ENCODE measurements around the gene PPTC7.

The PPTC7 gene

DNA sequence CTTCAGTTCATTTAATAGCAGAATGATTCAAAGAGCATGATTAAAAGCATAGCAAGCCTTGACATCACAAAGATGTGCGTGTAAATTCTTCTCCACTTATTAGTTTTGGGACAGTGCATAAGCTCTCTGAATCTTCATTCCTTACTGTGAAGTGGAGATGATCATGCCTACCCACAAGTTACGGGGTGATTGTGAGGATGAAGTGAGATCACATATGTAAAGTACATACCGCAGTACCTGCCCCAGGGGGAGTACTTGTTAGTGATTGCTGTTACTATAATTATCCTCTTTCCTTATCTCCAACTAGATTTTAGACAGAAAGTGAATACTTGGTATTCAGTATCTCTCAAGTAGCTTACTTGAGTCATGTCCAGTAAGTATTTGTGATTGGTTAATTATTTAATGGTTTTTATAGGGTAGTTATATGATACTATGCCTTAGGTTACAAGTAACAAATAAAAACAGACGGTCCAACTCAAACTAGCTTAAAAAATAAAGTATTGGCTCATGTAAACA is 75.0 kb downstream of the PPTC7 start:
- no peak for ATAC-seq
- TF ChIP-seq GLIS3 (CRISPR knock-in tag; IDR thresholded peaks at IDR 0.05), result no peak
- no peak for TF ChIP-seq ARNTL (CRISPR knock-in tag; IDR thresholded peaks at IDR 0.05; ENCODE audit: borderline replicate concordance, low read depth)
- no peak for TF ChIP-seq ZNF565 (CRISPR knock-in tag; conservative IDR thresholded peaks at IDR 0.05; ENCODE audit: low read depth)
- TF ChIP-seq ZNF70 (CRISPR knock-in tag; IDR thresholded peaks at IDR 0.05), result no peak
- TF ChIP-seq, protein P1, sequence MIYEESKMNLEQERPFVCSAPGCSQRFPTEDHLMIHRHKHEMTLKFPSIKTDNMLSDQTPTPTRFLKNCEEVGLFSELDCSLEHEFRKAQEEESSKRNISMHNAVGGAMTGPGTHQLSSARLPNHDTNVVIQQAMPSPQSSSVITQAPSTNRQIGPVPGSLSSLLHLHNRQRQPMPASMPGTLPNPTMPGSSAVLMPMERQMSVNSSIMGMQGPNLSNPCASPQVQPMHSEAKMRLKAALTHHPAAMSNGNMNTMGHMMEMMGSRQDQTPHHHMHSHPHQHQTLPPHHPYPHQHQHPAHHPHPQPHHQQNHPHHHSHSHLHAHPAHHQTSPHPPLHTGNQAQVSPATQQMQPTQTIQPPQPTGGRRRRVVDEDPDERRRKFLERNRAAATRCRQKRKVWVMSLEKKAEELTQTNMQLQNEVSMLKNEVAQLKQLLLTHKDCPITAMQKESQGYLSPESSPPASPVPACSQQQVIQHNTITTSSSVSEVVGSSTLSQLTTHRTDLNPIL (CRISPR knock-in tag; IDR thresholded peaks at IDR 0.05; ENCODE audit: low read depth), result no peak
- TF ChIP-seq, protein P2, sequence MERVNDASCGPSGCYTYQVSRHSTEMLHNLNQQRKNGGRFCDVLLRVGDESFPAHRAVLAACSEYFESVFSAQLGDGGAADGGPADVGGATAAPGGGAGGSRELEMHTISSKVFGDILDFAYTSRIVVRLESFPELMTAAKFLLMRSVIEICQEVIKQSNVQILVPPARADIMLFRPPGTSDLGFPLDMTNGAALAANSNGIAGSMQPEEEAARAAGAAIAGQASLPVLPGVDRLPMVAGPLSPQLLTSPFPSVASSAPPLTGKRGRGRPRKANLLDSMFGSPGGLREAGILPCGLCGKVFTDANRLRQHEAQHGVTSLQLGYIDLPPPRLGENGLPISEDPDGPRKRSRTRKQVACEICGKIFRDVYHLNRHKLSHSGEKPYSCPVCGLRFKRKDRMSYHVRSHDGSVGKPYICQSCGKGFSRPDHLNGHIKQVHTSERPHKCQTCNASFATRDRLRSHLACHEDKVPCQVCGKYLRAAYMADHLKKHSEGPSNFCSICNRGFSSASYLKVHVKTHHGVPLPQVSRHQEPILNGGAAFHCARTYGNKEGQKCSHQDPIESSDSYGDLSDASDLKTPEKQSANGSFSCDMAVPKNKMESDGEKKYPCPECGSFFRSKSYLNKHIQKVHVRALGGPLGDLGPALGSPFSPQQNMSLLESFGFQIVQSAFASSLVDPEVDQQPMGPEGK (CRISPR knock-in tag; IDR thresholded peaks at IDR 0.05; ENCODE audit: borderline replicate concordance), result no peak
- TF ChIP-seq TOX (CRISPR knock-in tag; IDR thresholded peaks at IDR 0.05; ENCODE audit: borderline replicate concordance), result no peak
- TF ChIP-seq ESRRG (CRISPR knock-in tag; IDR thresholded peaks at IDR 0.05), result no peak
- TF ChIP-seq, protein P3, sequence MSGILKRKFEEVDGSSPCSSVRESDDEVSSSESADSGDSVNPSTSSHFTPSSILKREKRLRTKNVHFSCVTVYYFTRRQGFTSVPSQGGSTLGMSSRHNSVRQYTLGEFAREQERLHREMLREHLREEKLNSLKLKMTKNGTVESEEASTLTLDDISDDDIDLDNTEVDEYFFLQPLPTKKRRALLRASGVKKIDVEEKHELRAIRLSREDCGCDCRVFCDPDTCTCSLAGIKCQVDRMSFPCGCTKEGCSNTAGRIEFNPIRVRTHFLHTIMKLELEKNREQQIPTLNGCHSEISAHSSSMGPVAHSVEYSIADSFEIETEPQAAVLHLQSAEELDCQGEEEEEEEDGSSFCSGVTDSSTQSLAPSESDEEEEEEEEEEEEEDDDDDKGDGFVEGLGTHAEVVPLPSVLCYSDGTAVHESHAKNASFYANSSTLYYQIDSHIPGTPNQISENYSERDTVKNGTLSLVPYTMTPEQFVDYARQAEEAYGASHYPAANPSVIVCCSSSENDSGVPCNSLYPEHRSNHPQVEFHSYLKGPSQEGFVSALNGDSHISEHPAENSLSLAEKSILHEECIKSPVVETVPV (CRISPR knock-in tag; IDR thresholded peaks at IDR 0.05), result no peak
- no peak for TF ChIP-seq SNAI2 (CRISPR knock-in tag; IDR thresholded peaks at IDR 0.05)

DNA sequence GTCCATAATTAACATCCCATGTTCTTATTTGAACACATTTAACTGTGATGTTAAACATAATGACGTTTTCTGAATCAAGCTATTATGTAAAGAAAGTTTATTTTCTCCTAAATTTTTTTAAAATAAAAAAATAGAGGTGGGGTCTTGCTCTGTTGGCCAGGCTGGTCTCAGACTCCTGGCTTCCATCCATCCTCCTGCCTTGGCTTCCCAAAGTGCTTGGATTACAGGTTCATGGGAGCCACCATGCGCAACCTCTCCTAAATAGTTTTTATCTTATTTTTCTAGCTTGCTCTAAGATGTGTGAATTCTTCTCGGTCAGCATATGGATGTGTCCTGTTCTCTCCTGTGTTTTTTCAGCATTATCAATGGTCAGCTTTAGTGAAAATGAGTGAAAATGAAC is 77.8 kb downstream of the PPTC7 start:
- no peak for ATAC-seq
- TF ChIP-seq, protein P4, sequence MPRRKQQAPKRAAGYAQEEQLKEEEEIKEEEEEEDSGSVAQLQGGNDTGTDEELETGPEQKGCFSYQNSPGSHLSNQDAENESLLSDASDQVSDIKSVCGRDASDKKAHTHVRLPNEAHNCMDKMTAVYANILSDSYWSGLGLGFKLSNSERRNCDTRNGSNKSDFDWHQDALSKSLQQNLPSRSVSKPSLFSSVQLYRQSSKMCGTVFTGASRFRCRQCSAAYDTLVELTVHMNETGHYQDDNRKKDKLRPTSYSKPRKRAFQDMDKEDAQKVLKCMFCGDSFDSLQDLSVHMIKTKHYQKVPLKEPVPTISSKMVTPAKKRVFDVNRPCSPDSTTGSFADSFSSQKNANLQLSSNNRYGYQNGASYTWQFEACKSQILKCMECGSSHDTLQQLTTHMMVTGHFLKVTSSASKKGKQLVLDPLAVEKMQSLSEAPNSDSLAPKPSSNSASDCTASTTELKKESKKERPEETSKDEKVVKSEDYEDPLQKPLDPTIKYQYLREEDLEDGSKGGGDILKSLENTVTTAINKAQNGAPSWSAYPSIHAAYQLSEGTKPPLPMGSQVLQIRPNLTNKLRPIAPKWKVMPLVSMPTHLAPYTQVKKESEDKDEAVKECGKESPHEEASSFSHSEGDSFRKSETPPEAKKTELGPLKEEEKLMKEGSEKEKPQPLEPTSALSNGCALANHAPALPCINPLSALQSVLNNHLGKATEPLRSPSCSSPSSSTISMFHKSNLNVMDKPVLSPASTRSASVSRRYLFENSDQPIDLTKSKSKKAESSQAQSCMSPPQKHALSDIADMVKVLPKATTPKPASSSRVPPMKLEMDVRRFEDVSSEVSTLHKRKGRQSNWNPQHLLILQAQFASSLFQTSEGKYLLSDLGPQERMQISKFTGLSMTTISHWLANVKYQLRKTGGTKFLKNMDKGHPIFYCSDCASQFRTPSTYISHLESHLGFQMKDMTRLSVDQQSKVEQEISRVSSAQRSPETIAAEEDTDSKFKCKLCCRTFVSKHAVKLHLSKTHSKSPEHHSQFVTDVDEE (CRISPR knock-in tag; IDR thresholded peaks at IDR 0.05), result no peak
- TF ChIP-seq TCF4 (CRISPR knock-in tag; IDR thresholded peaks at IDR 0.05; ENCODE audit: borderline replicate concordance) (no peak), TOX (CRISPR knock-in tag; IDR thresholded peaks at IDR 0.05; ENCODE audit: borderline replicate concordance) (no peak), ZFP30 (CRISPR knock-in tag; IDR thresholded peaks at IDR 0.05) (no peak), GLIS3 (CRISPR knock-in tag; IDR thresholded peaks at IDR 0.05) (no peak), ZC3H10 (CRISPR knock-in tag; IDR thresholded peaks at IDR 0.05) (no peak), SNAI2 (CRISPR knock-in tag; IDR thresholded peaks at IDR 0.05) (no peak), CSDC2 (CRISPR knock-in tag; IDR thresholded peaks at IDR 0.05) (no peak), ZNF565 (CRISPR knock-in tag; conservative IDR thresholded peaks at IDR 0.05; ENCODE audit: low read depth) (no peak), ZNF8 (CRISPR knock-in tag; IDR thresholded peaks at IDR 0.05) (no peak), PPARA (CRISPR knock-in tag; IDR thresholded peaks at IDR 0.05; ENCODE audit: borderline replicate concordance) (no peak)
- TF ChIP-seq, protein P1 (CRISPR knock-in tag; IDR thresholded peaks at IDR 0.05; ENCODE audit: low read depth), result no peak
- TF ChIP-seq, protein P3 (CRISPR knock-in tag; IDR thresholded peaks at IDR 0.05), result no peak
- TF ChIP-seq, protein P2 (CRISPR knock-in tag; IDR thresholded peaks at IDR 0.05; ENCODE audit: borderline replicate concordance), result no peak

All from SK-N-SH treated with all-trans-retinoic acid at 6 μM for 48 hours (cell line).